ENCODE results near the gene PRR33. TPM values are rescaled to one million over a fixed set of nuclear protein-coding genes. Genes with fewer than 3 reads are reported as not detected.
A peak's percentile ranks its signal among the peaks of the same experiment; 100 is the strongest.

The PRR33 gene
- total RNA-seq, 1 donor from 2014 or later: not detected

DNA sequence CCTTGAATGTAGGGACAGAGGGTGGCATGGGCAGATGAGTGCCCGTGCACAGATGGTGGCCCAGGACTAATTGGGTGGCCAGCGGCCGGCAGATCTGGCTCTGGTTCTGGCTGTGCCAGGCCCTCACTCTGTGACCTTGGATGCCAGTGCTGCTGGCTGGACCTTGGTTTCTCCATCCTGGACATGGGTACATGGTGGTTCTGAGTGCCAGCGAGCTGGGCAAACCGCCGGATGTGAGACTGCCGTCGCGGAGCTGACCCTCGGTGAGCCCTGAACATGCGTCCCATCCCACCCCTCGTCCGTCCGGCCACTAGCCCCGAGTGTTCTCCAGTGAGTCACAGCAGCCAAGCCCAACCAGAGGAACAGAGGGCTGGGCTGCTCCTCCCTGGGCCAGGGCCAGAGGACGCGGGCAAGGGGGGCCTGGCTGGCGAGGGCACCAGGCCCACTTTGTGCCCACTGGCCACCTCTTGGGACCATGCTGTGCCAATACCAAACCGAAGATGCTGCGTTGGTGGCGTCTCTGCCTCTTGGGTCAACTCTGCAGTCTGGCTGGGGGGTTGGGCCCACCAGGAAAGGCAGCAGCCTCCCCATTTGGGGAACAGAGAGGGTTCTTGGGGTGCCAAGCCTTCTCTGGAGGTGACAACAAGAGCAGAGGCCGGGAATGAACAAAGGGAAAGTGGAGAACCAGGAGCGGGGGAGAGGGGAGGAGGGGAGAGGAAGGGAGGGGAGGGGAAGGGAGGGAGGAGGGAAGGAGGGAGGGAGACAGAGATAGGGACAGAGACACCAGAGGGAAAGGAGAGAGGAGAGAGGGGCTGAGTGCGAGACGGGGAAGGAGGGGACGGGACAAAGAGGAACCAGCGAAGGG is 28.1 kb downstream of the PRR33 start:
- TF ChIP-seq POLR2A (IDR thresholded peaks at IDR 0.05) (no peak), POLR2AphosphoS5 (IDR thresholded peaks at IDR 0.05; ENCODE audit: insufficient read depth in 1 of 2, low read depth in 1 of 2) (peak in 1 of 2 donors; percentile 86)
- TF ChIP-seq, protein P1, sequence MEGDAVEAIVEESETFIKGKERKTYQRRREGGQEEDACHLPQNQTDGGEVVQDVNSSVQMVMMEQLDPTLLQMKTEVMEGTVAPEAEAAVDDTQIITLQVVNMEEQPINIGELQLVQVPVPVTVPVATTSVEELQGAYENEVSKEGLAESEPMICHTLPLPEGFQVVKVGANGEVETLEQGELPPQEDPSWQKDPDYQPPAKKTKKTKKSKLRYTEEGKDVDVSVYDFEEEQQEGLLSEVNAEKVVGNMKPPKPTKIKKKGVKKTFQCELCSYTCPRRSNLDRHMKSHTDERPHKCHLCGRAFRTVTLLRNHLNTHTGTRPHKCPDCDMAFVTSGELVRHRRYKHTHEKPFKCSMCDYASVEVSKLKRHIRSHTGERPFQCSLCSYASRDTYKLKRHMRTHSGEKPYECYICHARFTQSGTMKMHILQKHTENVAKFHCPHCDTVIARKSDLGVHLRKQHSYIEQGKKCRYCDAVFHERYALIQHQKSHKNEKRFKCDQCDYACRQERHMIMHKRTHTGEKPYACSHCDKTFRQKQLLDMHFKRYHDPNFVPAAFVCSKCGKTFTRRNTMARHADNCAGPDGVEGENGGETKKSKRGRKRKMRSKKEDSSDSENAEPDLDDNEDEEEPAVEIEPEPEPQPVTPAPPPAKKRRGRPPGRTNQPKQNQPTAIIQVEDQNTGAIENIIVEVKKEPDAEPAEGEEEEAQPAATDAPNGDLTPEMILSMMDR (IDR thresholded peaks at IDR 0.05): no peak
- H3K4me3 ChIP-seq: peak overlapping the region; percentile 15 to 31
- peak overlapping the region; percentile 96 for H3K27ac ChIP-seq
- DNase-seq (ENCODE audit: extremely low spot score in 2 of 2): no peak
- H3K36me3 ChIP-seq: no peaks in the 10 kb centered on the region
- intact Hi-C loops (cut with DNase I): no loop called here
- peaks cover 56% of the 10 kb centered on the region for H3K4me1 ChIP-seq
- H3K9me3 ChIP-seq: no peaks in the 10 kb centered on the region
- H3K27me3 ChIP-seq: no peaks in the 10 kb centered on the region

GRCh38 chr11:1862588-1863351 is 28.9 kb downstream of the PRR33 start:
- peaks cover 48% of the 10 kb centered on the region for H3K4me1 ChIP-seq
- DNase-seq (ENCODE audit: extremely low spot score in 2 of 2): no peak

GRCh38 chr11:1861435-1862411 is 30.0 kb downstream of the PRR33 start:
- no peak for DNase-seq (ENCODE audit: extremely low spot score in 2 of 2)
- no peak overlapping the region for H3K4me3 ChIP-seq
- H3K9me3 ChIP-seq: no peaks in the 10 kb centered on the region
- intact Hi-C loops (cut with DNase I): no loop called here
- TF ChIP-seq, protein P1 (IDR thresholded peaks at IDR 0.05): no peak
- TF ChIP-seq POLR2AphosphoS5 (IDR thresholded peaks at IDR 0.05; ENCODE audit: insufficient read depth in 1 of 2, low read depth in 1 of 2): no peak
- TF ChIP-seq POLR2A (IDR thresholded peaks at IDR 0.05): no peak
- H3K27me3 ChIP-seq: no peaks in the 10 kb centered on the region
- H3K36me3 ChIP-seq: no peaks in the 10 kb centered on the region
- H3K27ac ChIP-seq: no peak overlapping the region
- peaks cover 38% of the 10 kb centered on the region for H3K4me1 ChIP-seq

More at GRCh38 chr11:1862588-1863351, 28.9 kb downstream of the PRR33 start:
- Histone ChIP-seq H3K4me3 (no peak overlapping the region), H3K36me3 (no peaks in the 10 kb centered on the region), H3K27ac (peak overlapping the region; percentile 96), H3K27me3 (no peaks in the 10 kb centered on the region), H3K9me3 (no peaks in the 10 kb centered on the region)
- intact Hi-C loops (cut with DNase I): no loop called here
- no peak for TF ChIP-seq POLR2AphosphoS5 (IDR thresholded peaks at IDR 0.05; ENCODE audit: insufficient read depth in 1 of 2, low read depth in 1 of 2)
- no peak for TF ChIP-seq POLR2A (IDR thresholded peaks at IDR 0.05)
- TF ChIP-seq, protein P1 (IDR thresholded peaks at IDR 0.05): no peak

DNA sequence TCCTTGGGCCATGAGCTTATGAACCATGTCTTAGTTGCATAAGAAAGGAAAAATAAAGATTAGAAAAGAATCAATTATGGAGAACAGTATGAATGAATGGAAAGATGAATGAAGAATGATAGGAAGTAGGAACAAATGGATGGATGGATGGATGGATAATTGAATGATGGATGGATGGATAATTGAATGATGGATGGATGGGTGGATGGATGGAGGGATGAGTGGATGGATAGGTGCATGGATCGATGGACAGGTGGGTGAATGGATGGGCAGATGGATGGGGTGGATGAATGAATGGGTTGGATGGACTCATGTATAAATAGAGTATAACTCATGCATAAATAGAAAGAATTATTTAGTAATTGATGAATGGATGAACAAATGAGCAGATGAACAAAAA is 31.6 kb downstream of the PRR33 start:
- intact Hi-C loops (cut with DNase I): no loop called here
- peaks cover 22% of the 10 kb centered on the region for H3K4me1 ChIP-seq
- H3K4me3 ChIP-seq: no peak overlapping the region
- DNase-seq (ENCODE audit: extremely low spot score in 2 of 2): no peak
- no peaks in the 10 kb centered on the region for H3K9me3 ChIP-seq
- H3K27ac ChIP-seq: no peak overlapping the region
- no peaks in the 10 kb centered on the region for H3K36me3 ChIP-seq
- no peaks in the 10 kb centered on the region for H3K27me3 ChIP-seq
- TF ChIP-seq POLR2AphosphoS5 (IDR thresholded peaks at IDR 0.05; ENCODE audit: insufficient read depth in 1 of 2, low read depth in 1 of 2) (no peak), POLR2A (IDR thresholded peaks at IDR 0.05) (no peak)
- TF ChIP-seq, protein P1 (IDR thresholded peaks at IDR 0.05): no peak
